H9 (cell line): ENCODE measurements around the gene AK8. TPM values are rescaled to one million over a fixed set of nuclear protein-coding genes. Genes with fewer than 3 reads are reported as not detected.

Experiments used
- DNase-seq: peaks from one replicate; pipeline ENCODE4 v3.0.0-alpha.2; 2017
- H2AFZ ChIP-seq: one replicate; pipeline ENCODE4 v1.6.1; 2013; ENCODE audit warnings: mild to moderate bottlenecking, low read length, control low read depth, moderate library complexity
- H2AK5ac ChIP-seq: 2 replicates; pipeline ENCODE4 v1.6.1; 2013; ENCODE audit warnings: low read length, control low read depth, mixed read lengths; ENCODE audit not compliant: insufficient read length
- H2BK120ac ChIP-seq: one replicate; pipeline ENCODE4 v1.6.1; 2013; ENCODE audit warnings: low read depth, mild to moderate bottlenecking, low read length, control low read depth, inconsistent platforms; ENCODE audit not compliant: poor library complexity, severe bottlenecking
- H2BK12ac ChIP-seq: 2 replicates; pipeline ENCODE4 v1.6.1; 2013; ENCODE audit warnings: low read length, control low read depth, mixed read lengths, low read depth; ENCODE audit not compliant: insufficient read length
- H2BK15ac ChIP-seq: 2 replicates; pipeline ENCODE4 v1.6.1; 2013; ENCODE audit warnings: low read depth, low read length, control low read depth
- H2BK20ac ChIP-seq: one replicate; pipeline ENCODE4 v1.6.1; 2013; ENCODE audit warnings: low read depth, mild to moderate bottlenecking, low read length, control low read depth, inconsistent platforms; ENCODE audit not compliant: poor library complexity, severe bottlenecking
- H2BK5ac ChIP-seq: 2 replicates; pipeline ENCODE4 v1.6.1; 2013; ENCODE audit warnings: low read length, control low read depth, mixed read lengths; ENCODE audit not compliant: insufficient read length
- H3K14ac ChIP-seq: 2 replicates; pipeline ENCODE4 v1.6.1; 2013; ENCODE audit warnings: low read length, control low read depth; ENCODE audit not compliant: insufficient read depth
- H3K18ac ChIP-seq: 2 replicates; pipeline ENCODE4 v1.6.1; 2013; ENCODE audit warnings: low read depth, mild to moderate bottlenecking, mixed read lengths, low read length, control low read depth; ENCODE audit not compliant: insufficient read length
- H3K23ac ChIP-seq: 2 replicates; pipeline ENCODE4 v1.6.1; 2013; ENCODE audit warnings: low read length, control low read depth, mixed read lengths, low read depth; ENCODE audit not compliant: insufficient read length
- H3K23me2 ChIP-seq: 2 replicates; pipeline ENCODE4 v1.6.1; 2013; ENCODE audit warnings: low read depth, mild to moderate bottlenecking, mixed read lengths, low read length, control low read depth; ENCODE audit not compliant: insufficient read length, poor library complexity, severe bottlenecking
- H3K27ac ChIP-seq: 2 replicates; pipeline ENCODE4 v1.5.1; 2013; ENCODE audit warnings: low read length, control low read depth, mixed read lengths, low read depth; ENCODE audit not compliant: insufficient read length
- H3K27me3 ChIP-seq: 2 replicates; pipeline ENCODE4 v1.6.1; 2013; ENCODE audit warnings: low read length, control low read depth, inconsistent platforms; ENCODE audit not compliant: insufficient read depth
- H3K4ac ChIP-seq: 2 replicates; pipeline ENCODE4 v1.6.1; 2013; ENCODE audit warnings: low read depth, mild to moderate bottlenecking, control low read depth, inconsistent platforms, low read length, moderate library complexity
- H3K4me1 ChIP-seq: 2 replicates; pipeline ENCODE4 v1.6.1; 2013; ENCODE audit warnings: low read length, control low read depth, inconsistent platforms; ENCODE audit not compliant: insufficient read depth
- H3K4me2 ChIP-seq: 2 replicates; pipeline ENCODE4 v1.6.1; 2013; ENCODE audit warnings: low read length, control low read depth, mixed read lengths; ENCODE audit not compliant: insufficient read length, insufficient read depth
- H3K56ac ChIP-seq: 2 replicates; pipeline ENCODE4 v1.6.1; 2013; ENCODE audit warnings: low read depth, mild to moderate bottlenecking, mixed read lengths, low read length, control low read depth; ENCODE audit not compliant: insufficient read length
- H3K79me1 ChIP-seq: 2 replicates; pipeline ENCODE4 v1.6.1; 2013; ENCODE audit warnings: low read depth, mild to moderate bottlenecking, moderate library complexity, low read length, control low read depth, inconsistent platforms; ENCODE audit not compliant: insufficient read depth, poor library complexity, severe bottlenecking
- H3K79me2 ChIP-seq: 2 replicates; pipeline ENCODE4 v1.6.1; 2013; ENCODE audit warnings: low read length, control low read depth, inconsistent platforms; ENCODE audit not compliant: insufficient read depth
- H3K9ac ChIP-seq: 2 replicates; pipeline ENCODE4 v1.6.1; 2013; ENCODE audit warnings: low read length, control low read depth, mixed read lengths; ENCODE audit not compliant: insufficient read length; ENCODE audit errors: extremely low read depth
- H3K9me3 ChIP-seq: one replicate; pipeline ENCODE4 v1.6.1; 2013; ENCODE audit warnings: low read depth, low read length, inconsistent platforms; ENCODE audit not compliant: control insufficient read depth
- H3T11ph ChIP-seq: one replicate; pipeline ENCODE4 v1.6.1; 2013; ENCODE audit warnings: mild to moderate bottlenecking, low read length, control low read depth, inconsistent platforms
- H4K20me1 ChIP-seq: one replicate; pipeline ENCODE4 v1.6.1; 2013; ENCODE audit not compliant: control insufficient read depth, insufficient read length, insufficient read depth
- H4K5ac ChIP-seq: 2 replicates; pipeline ENCODE4 v1.6.1; 2013; ENCODE audit warnings: low read depth, mild to moderate bottlenecking, mixed read lengths, low read length, control low read depth; ENCODE audit not compliant: insufficient read length
- H4K8ac ChIP-seq: replicated peaks from 2 replicates; pipeline ENCODE4 v1.6.1; 2013; ENCODE audit warnings: low read length, control low read depth, mixed read lengths, low read depth; ENCODE audit not compliant: insufficient read length
- H4K91ac ChIP-seq: 2 replicates; pipeline ENCODE4 v1.6.1; 2013; ENCODE audit warnings: low read depth, mild to moderate bottlenecking, moderate library complexity, mixed read lengths, low read length, control low read depth; ENCODE audit not compliant: insufficient read length
- H3K27ac Mint-ChIP-seq, 3 experiments: 2 replicates in 2 of 3; 3 replicates in 1 of 3; pipeline ENCODE4 v1.8.0; 2020 to 2021; ENCODE audit warnings: mixed read lengths in 3 of 3, mild to moderate bottlenecking in 1 of 3, moderate library complexity in 1 of 3
- H3K27me3 Mint-ChIP-seq: 2 replicates; pipeline ENCODE4 v1.8.0; 2021; ENCODE audit warnings: low read depth, mild to moderate bottlenecking, moderate library complexity, mixed read lengths
- H3K36me3 Mint-ChIP-seq, 3 experiments: 2 replicates in 2 of 3; 3 replicates in 1 of 3; pipeline ENCODE4 v1.8.0; 2020 to 2021; ENCODE audit warnings: low read depth in 3 of 3, mixed read lengths in 3 of 3; ENCODE audit not compliant: insufficient read depth in 1 of 3
- H3K4me1 Mint-ChIP-seq, 2 experiments: 2 replicates each; pipeline ENCODE4 v1.8.0; 2020; ENCODE audit warnings: mixed read lengths in 2 of 2
- H3K4me3 Mint-ChIP-seq, 2 experiments: 2 replicates in 1 of 2; 3 replicates in 1 of 2; pipeline ENCODE4 v1.8.0; 2020 to 2021; ENCODE audit warnings: mild to moderate bottlenecking in 2 of 2, mixed read lengths in 2 of 2, moderate library complexity in 1 of 2
- H3K9me3 Mint-ChIP-seq, 2 experiments: 2 replicates in 1 of 2; 3 replicates in 1 of 2; pipeline ENCODE4 v1.8.0; 2020; ENCODE audit warnings: mild to moderate bottlenecking in 2 of 2, mixed read lengths in 2 of 2, moderate library complexity in 1 of 2
- CTCF ChIP-seq: fragments of 200-600 bp; sonication (generic); conservative IDR thresholded peaks from 3 replicates; pipeline ENCODE4 v1.8.0; 2021; ENCODE audit warnings: antibody characterized with exemption, mild to moderate bottlenecking
- WGBS: extraction: QIAGEN DNeasy Blood & Tissue Kit; methylation state at CpG from one replicate; pipeline ENCODE4 v1.1.7; 2013; ENCODE audit warnings: missing lambda C conversion rate, low lambda C conversion rate, mixed read lengths; ENCODE audit not compliant: insufficient read length; ENCODE audit errors: extremely low coverage; 5-methylcytosine and 5-hydroxymethylcytosine counted together
- total RNA-seq: library from RNA; stranded (reverse); gene quantifications from 2 replicates; pipeline ENCODE4 v1.2.1, GENCODE V29; 2021

Gene AK8
- total RNA-seq, 1 experiment from 2014 or later: 0.44 TPM

DNA sequence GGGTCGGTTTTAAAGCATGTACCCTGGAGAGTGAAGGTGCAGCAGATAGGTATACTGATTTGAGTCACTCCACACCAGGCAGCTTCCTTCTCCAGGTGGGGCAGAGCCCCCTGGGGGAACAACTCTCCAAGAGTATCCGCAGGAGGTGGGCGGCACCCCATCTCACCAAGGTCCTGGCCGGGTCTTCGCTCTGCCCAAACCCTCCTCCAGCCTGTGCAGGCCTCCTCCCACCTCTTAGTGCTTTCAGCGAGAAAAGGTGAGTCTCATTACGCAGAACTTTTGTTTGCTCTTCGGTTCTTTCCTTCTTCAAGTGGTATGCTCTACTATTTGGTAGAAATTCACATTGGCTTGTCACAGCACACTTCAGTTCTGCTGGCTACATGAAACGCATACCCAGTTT, 14.3 kb upstream of the AK8 start:
- Histone ChIP-seq H4K20me1 (no peaks in the 10 kb centered on the region), H3K79me2 (no peaks in the 10 kb centered on the region), H2BK120ac (no peak overlapping the region), H4K91ac (no peak overlapping the region), H2BK20ac (no peak overlapping the region), H3K4ac (no peak overlapping the region), H3K14ac (no peak overlapping the region), H3K9me3 (no peaks in the 10 kb centered on the region), H2AFZ (no peak overlapping the region), H3K18ac (no peak overlapping the region), H2BK12ac (no peak overlapping the region), H4K8ac (no peak overlapping the region), H3K23ac (no peak overlapping the region), H3K79me1 (no peaks in the 10 kb centered on the region), H3K27ac (no peak overlapping the region), H3K9ac (no peak overlapping the region), H3T11ph (no peak overlapping the region), H2AK5ac (no peak overlapping the region), H2BK15ac (no peak overlapping the region), H4K5ac (no peak overlapping the region), H2BK5ac (no peak overlapping the region), H3K56ac (no peak overlapping the region), H3K4me1 (no peaks in the 10 kb centered on the region), H3K4me2 (no peak overlapping the region), H3K23me2 (no peaks in the 10 kb centered on the region), H3K27me3 (no peaks in the 10 kb centered on the region)
- no peak for DNase-seq
- peaks cover 3 to 4% of the 10 kb centered on the region in 2 experiments; a peak in 2 of 4 replicates for H3K4me1 Mint-ChIP-seq
- no peak overlapping the region; a peak in 1 of 7 replicates for H3K27ac Mint-ChIP-seq
- H3K4me3 Mint-ChIP-seq: no peak overlapping the region
- no peaks in the 10 kb centered on the region for H3K9me3 Mint-ChIP-seq
- TF ChIP-seq CTCF: no peak
- no peaks in the 10 kb centered on the region; the same call in 1 of the 2 replicates for H3K27me3 Mint-ChIP-seq
- no CpG with 5 or more reads among the region's 9 CpGs for WGBS
- H3K36me3 Mint-ChIP-seq: peaks cover 8 to 28% (median 19%) of the 10 kb centered on the region in 3 experiments
